ENCODE measurements around the gene INSC. TPM values are rescaled to one million over a fixed set of nuclear protein-coding genes. Genes with fewer than 3 reads are reported as not detected.

INSC gene
- total RNA-seq, 2 donors from 2014 or later: 0.87 to 2.0 TPM

- H3K4me3 ChIP-seq: no peak overlapping the region
- 91% methylated on average over 10 of the region's 10 CpGs for WGBS
- no peaks in the 10 kb centered on the region for H3K9me3 ChIP-seq
- H3K27me3 ChIP-seq (replicated peaks; ENCODE audit: insufficient read depth): no peaks in the 10 kb centered on the region
- intact Hi-C loops (cut with DNase I): no loop called here
- DNase-seq (ENCODE audit: low spot score): no peak
- H3K27ac ChIP-seq: no peak overlapping the region
- H3K4me1 ChIP-seq (replicated peaks): no peaks in the 10 kb centered on the region
- H3K36me3 ChIP-seq: no peaks in the 10 kb centered on the region
- TF ChIP-seq CTCF (IDR thresholded peaks at IDR 0.05): no peak
- TF ChIP-seq POLR2A (IDR thresholded peaks at IDR 0.05): no peak
- no peak for TF ChIP-seq POLR2AphosphoS5 (IDR thresholded peaks at IDR 0.05)
Observed at GRCh38 chr11:15149050-15149449, 34.3 kb downstream of the INSC start.

- no peak for TF ChIP-seq POLR2A (IDR thresholded peaks at IDR 0.05)
- no peak for TF ChIP-seq CTCF (IDR thresholded peaks at IDR 0.05)
- TF ChIP-seq POLR2AphosphoS5 (IDR thresholded peaks at IDR 0.05): no peak
- no peak for DNase-seq (ENCODE audit: low spot score)
- intact Hi-C loops (cut with DNase I): no loop called here
- 90% methylated on average over 1 of the region's 1 CpG for WGBS
- no peak overlapping the region for H3K27ac ChIP-seq
- H3K9me3 ChIP-seq: no peaks in the 10 kb centered on the region
- H3K36me3 ChIP-seq: no peaks in the 10 kb centered on the region
- H3K4me3 ChIP-seq: no peak overlapping the region
- H3K4me1 ChIP-seq (replicated peaks): no peaks in the 10 kb centered on the region
- no peaks in the 10 kb centered on the region for H3K27me3 ChIP-seq (replicated peaks; ENCODE audit: insufficient read depth)
Observed at GRCh38 chr11:15150507-15150906, 35.8 kb downstream of the INSC start.

GRCh38 chr11:15153231-15153630 is 38.5 kb downstream of the INSC start:
- TF ChIP-seq POLR2AphosphoS5 (IDR thresholded peaks at IDR 0.05): no peak
- no peak for TF ChIP-seq POLR2A (IDR thresholded peaks at IDR 0.05)
- TF ChIP-seq CTCF (IDR thresholded peaks at IDR 0.05): no peak
- Histone ChIP-seq H3K27ac (no peak overlapping the region), H3K4me3 (no peak overlapping the region), H3K4me1 (replicated peaks) (no peaks in the 10 kb centered on the region), H3K36me3 (no peaks in the 10 kb centered on the region), H3K9me3 (no peaks in the 10 kb centered on the region), H3K27me3 (replicated peaks; ENCODE audit: insufficient read depth) (no peaks in the 10 kb centered on the region)
- intact Hi-C loops (cut with DNase I): no loop called here
- no peak for DNase-seq (ENCODE audit: low spot score)

- H3K27me3 ChIP-seq (replicated peaks; ENCODE audit: insufficient read depth): no peaks in the 10 kb centered on the region
- intact Hi-C loops (cut with DNase I): no loop called here
- DNase-seq (ENCODE audit: low spot score): no peak
- H3K36me3 ChIP-seq: no peaks in the 10 kb centered on the region
- H3K4me3 ChIP-seq: no peak overlapping the region
- no peaks in the 10 kb centered on the region for H3K4me1 ChIP-seq (replicated peaks)
- WGBS: 70% methylated on average over 3 of the region's 3 CpGs
- TF ChIP-seq POLR2AphosphoS5 (IDR thresholded peaks at IDR 0.05) (no peak), CTCF (IDR thresholded peaks at IDR 0.05) (no peak), POLR2A (IDR thresholded peaks at IDR 0.05) (no peak)
- no peaks in the 10 kb centered on the region for H3K9me3 ChIP-seq
- no peak overlapping the region for H3K27ac ChIP-seq
Observed at GRCh38 chr11:15157181-15157580, 42.5 kb downstream of the INSC start.

- DNase-seq (ENCODE audit: low spot score): no peak
- Histone ChIP-seq H3K4me3 (no peak overlapping the region), H3K27me3 (replicated peaks; ENCODE audit: insufficient read depth) (no peaks in the 10 kb centered on the region), H3K9me3 (no peaks in the 10 kb centered on the region), H3K36me3 (no peaks in the 10 kb centered on the region), H3K4me1 (replicated peaks) (no peaks in the 10 kb centered on the region), H3K27ac (no peak overlapping the region)
- intact Hi-C loops (cut with DNase I): no loop called here
- WGBS: 89% methylated on average over 6 of the region's 6 CpGs
- no peak for TF ChIP-seq POLR2A (IDR thresholded peaks at IDR 0.05)
- TF ChIP-seq POLR2AphosphoS5 (IDR thresholded peaks at IDR 0.05): no peak
- TF ChIP-seq CTCF (IDR thresholded peaks at IDR 0.05): no peak
Observed at GRCh38 chr11:15157606-15158137, 42.9 kb downstream of the INSC start.

All from prostate gland (tissue), 2 donors.